HG03558 (cell line): Measurements from ENCODE around the gene HACD1.
"Not testable (repeated sequence)": the region's sequence is repeated elsewhere in the genome, so short reads cannot be mapped to it uniquely, and the experiment has no call there.

Experiments
- ATAC-seq: cut with Tn5 transposase; IDR thresholded peaks from one replicate; pipeline ENCODE4 v1.9.1; 2021; ENCODE audit warnings: moderate number of reproducible peaks; ENCODE audit not compliant: unreplicated experiment; ENCODE audit errors: extremely low read depth

HACD1 gene

GRCh38 chr10:17643755-17644484 is 26.7 kb upstream of the HACD1 start, which contains the start of gene STAM:
STAM (plus strand) TSS chr10:17644151; CDS start chr10:17644340, 189 bp downstream.
- ATAC-seq = peak; percentile 64

GRCh38 chr10:17643339-17643754 is 26.2 kb upstream of the HACD1 start:
- ATAC-seq = peak; percentile 8

- no peak for ATAC-seq
Observed at GRCh38 chr10:17640331-17640816, 23.2 kb upstream of the HACD1 start.

GRCh38 chr10:17637869-17638268 is 20.7 kb upstream of the HACD1 start:
- no peak for ATAC-seq

- ATAC-seq = no peak
Observed at GRCh38 chr10:17633353-17633752, 16.2 kb upstream of the HACD1 start.

GRCh38 chr10:17632590-17632989 is 15.4 kb upstream of the HACD1 start:
- not testable (repeated sequence) for ATAC-seq

- no peak for ATAC-seq
Observed at GRCh38 chr10:17626656-17627055, 9.5 kb upstream of the HACD1 start.

- no peak for ATAC-seq
Observed at GRCh38 chr10:17624996-17625395, 7.8 kb upstream of the HACD1 start.

GRCh38 chr10:17622061-17622460 is 4.9 kb upstream of the HACD1 start:
- no peak for ATAC-seq

GRCh38 chr10:17616403-17617030 is 657 bp downstream of the HACD1 start:
- ATAC-seq = peak; percentile 21

- no peak for ATAC-seq
Observed at GRCh38 chr10:17609523-17610079, 7.6 kb downstream of the HACD1 start.

GRCh38 chr10:17607603-17608332 is 9.4 kb downstream of the HACD1 start:
- ATAC-seq = peak; percentile 62

GRCh38 chr10:17607060-17607459 is 10.1 kb downstream of the HACD1 start:
- ATAC-seq = no peak

GRCh38 chr10:17606547-17607040 is 10.6 kb downstream of the HACD1 start:
- ATAC-seq = no peak

GRCh38 chr10:17605936-17606335 is 11.2 kb downstream of the HACD1 start:
- ATAC-seq = no peak

GRCh38 chr10:17599089-17599488 is 18.1 kb downstream of the HACD1 start:
- ATAC-seq = no peak

- ATAC-seq = no peak
Observed at GRCh38 chr10:17597386-17597785, 19.8 kb downstream of the HACD1 start.

GRCh38 chr10:17590969-17591645 is 26.1 kb downstream of the HACD1 start:
- no peak for ATAC-seq

- not testable (repeated sequence) for ATAC-seq
Observed at GRCh38 chr10:17589316-17589715, 27.9 kb downstream of the HACD1 start.

GRCh38 chr10:17588420-17588819 is 28.8 kb downstream of the HACD1 start:
- no peak for ATAC-seq
